ENCODE data around the gene TBK1.

DNA sequence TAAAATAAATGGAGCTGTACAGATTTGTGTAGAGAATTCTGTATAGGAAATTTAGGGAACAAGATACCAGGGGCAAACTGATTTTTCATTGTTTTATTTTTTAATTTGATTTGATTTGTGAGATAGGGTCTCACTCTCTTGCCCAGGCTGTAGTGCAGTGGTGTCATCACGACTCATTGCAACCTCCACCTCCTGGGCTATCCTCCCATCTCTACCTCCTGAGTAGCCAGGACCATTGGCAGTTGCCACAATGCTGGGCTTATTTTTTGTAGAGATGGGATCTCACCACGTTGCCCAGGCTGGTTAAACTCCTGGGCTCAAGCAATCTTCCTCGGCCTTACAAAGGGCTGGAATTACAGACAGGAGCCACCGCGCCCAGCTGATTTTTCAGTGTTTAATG is 18.0 kb upstream of the TBK1 start:
- TF ChIP-seq, protein P1, sequence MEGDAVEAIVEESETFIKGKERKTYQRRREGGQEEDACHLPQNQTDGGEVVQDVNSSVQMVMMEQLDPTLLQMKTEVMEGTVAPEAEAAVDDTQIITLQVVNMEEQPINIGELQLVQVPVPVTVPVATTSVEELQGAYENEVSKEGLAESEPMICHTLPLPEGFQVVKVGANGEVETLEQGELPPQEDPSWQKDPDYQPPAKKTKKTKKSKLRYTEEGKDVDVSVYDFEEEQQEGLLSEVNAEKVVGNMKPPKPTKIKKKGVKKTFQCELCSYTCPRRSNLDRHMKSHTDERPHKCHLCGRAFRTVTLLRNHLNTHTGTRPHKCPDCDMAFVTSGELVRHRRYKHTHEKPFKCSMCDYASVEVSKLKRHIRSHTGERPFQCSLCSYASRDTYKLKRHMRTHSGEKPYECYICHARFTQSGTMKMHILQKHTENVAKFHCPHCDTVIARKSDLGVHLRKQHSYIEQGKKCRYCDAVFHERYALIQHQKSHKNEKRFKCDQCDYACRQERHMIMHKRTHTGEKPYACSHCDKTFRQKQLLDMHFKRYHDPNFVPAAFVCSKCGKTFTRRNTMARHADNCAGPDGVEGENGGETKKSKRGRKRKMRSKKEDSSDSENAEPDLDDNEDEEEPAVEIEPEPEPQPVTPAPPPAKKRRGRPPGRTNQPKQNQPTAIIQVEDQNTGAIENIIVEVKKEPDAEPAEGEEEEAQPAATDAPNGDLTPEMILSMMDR (CRISPR knock-in tag; IDR thresholded peaks at IDR 0.05) = no peak
- TF ChIP-seq NFIC (IDR thresholded peaks at IDR 0.05; ENCODE audit: low read length) (no peak), ERF (CRISPR knock-in tag; IDR thresholded peaks at IDR 0.05) (no peak), HNF4G (IDR thresholded peaks at IDR 0.05; ENCODE audit: borderline replicate concordance, low read depth, low read length) (no peak), HNF4G (CRISPR knock-in tag; IDR thresholded peaks at IDR 0.05; ENCODE audit: borderline replicate concordance, low read depth) (no peak), SP2 (CRISPR knock-in tag; IDR thresholded peaks at IDR 0.05) (no peak), ZNF143 (CRISPR knock-in tag; IDR thresholded peaks at IDR 0.05) (no peak), ARNT (IDR thresholded peaks at IDR 0.05) (no peak), PAX8 (CRISPR knock-in tag; IDR thresholded peaks at IDR 0.05; ENCODE audit: borderline replicate concordance) (no peak), PRMT3 (CRISPR knock-in tag; IDR thresholded peaks at IDR 0.05; ENCODE audit: borderline replicate concordance, low read depth) (no peak), KDM4B (CRISPR knock-in tag; IDR thresholded peaks at IDR 0.05) (no peak), MED8 (CRISPR knock-in tag; IDR thresholded peaks at IDR 0.05; ENCODE audit: insufficient replicate concordance) (no peak)
- TF ChIP-seq, protein P2, sequence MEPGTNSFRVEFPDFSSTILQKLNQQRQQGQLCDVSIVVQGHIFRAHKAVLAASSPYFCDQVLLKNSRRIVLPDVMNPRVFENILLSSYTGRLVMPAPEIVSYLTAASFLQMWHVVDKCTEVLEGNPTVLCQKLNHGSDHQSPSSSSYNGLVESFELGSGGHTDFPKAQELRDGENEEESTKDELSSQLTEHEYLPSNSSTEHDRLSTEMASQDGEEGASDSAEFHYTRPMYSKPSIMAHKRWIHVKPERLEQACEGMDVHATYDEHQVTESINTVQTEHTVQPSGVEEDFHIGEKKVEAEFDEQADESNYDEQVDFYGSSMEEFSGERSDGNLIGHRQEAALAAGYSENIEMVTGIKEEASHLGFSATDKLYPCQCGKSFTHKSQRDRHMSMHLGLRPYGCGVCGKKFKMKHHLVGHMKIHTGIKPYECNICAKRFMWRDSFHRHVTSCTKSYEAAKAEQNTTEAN (CRISPR knock-in tag; conservative IDR thresholded peaks at IDR 0.05) = no peak
- TF ChIP-seq, protein P3, sequence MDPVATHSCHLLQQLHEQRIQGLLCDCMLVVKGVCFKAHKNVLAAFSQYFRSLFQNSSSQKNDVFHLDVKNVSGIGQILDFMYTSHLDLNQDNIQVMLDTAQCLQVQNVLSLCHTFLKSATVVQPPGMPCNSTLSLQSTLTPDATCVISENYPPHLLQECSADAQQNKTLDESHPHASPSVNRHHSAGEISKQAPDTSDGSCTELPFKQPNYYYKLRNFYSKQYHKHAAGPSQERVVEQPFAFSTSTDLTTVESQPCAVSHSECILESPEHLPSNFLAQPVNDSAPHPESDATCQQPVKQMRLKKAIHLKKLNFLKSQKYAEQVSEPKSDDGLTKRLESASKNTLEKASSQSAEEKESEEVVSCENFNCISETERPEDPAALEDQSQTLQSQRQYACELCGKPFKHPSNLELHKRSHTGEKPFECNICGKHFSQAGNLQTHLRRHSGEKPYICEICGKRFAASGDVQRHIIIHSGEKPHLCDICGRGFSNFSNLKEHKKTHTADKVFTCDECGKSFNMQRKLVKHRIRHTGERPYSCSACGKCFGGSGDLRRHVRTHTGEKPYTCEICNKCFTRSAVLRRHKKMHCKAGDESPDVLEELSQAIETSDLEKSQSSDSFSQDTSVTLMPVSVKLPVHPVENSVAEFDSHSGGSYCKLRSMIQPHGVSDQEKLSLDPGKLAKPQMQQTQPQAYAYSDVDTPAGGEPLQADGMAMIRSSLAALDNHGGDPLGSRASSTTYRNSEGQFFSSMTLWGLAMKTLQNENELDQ (CRISPR knock-in tag; IDR thresholded peaks at IDR 0.05; ENCODE audit: borderline replicate concordance) = no peak
